Mucosa of descending colon (tissue), 3 donors: ENCODE measurements around the gene RGL3. TPM values are rescaled to one million over a fixed set of nuclear protein-coding genes. Genes with fewer than 3 reads are reported as not detected.

Experiments
- ATAC-seq: fragments of 200-7000 bp; cut with Tn5 transposase; one replicate; pipeline ENCODE4 v1.9.1; 2020; ENCODE audit warnings: mild to moderate bottlenecking, moderate library complexity
- DNase-seq, 3 donors: peaks; one replicate each; pipeline ENCODE4 v3.0.0-alpha.2; 2020
- H3K36me3 ChIP-seq: fragments of 200-600 bp; one replicate; pipeline ENCODE4 v1.8.0; 2021; ENCODE audit warnings: low read depth, mild to moderate bottlenecking
- H3K4me1 ChIP-seq: fragments of 200-600 bp; one replicate; pipeline ENCODE4 v1.8.0; 2021; ENCODE audit warnings: low read depth, mild to moderate bottlenecking
- H3K4me3 ChIP-seq: fragments of 200-600 bp; one replicate; pipeline ENCODE4 v1.8.0; 2021; ENCODE audit warnings: mild to moderate bottlenecking
- H3K9me3 ChIP-seq: fragments of 200-600 bp; one replicate; pipeline ENCODE4 v1.8.0; 2021; ENCODE audit warnings: mild to moderate bottlenecking
- intact Hi-C, 2 donors: fragments of 100-400 bp; cut with DNase I in 1 of 2; cut with micrococcal nuclease in 1 of 2; formaldehyde crosslinking; loops; one replicate each; pipeline versions ENCODE4 v1.11.0 to v1.11.1; 2022; cut with DNase I, micrococcal nuclease
- total RNA-seq, 3 donors: library from RNA; stranded (reverse); fragmentation: NEBNext Ultra II Directional in 2 of 3; extraction: Animal tissue kit (Norgen Biotek cat#: 25700) in 2 of 3; gene quantifications; one replicate each; pipeline versions ENCODE4 v1.2.1 to v1.2.4, GENCODE V29; 2021 to 2023
- TF ChIP-seq, protein P1 (sequence below): fragments of 200-600 bp; IDR thresholded peaks from one replicate; pipeline ENCODE4 v1.8.0; 2022; ENCODE audit warnings: antibody characterized with exemption, mild to moderate bottlenecking
- donor health status: DM: no; HTN: no; CAD: no; lungs with moderate emphysema.
- donor health status: DM: no; HTN: no; CAD: no.
- donor health status: DM: no; HTN: yes; CAD: no.

RGL3 gene
- total RNA-seq, 3 donors from 2014 or later: 10.7 to 15.1 (median 11.0) TPM

GRCh38 chr19:11364935-11365334 is 54.2 kb downstream of the RGL3 start:
- Histone ChIP-seq H3K4me1 (peaks cover 12% of the 10 kb centered on the region), H3K4me3 (no peak overlapping the region), H3K36me3 (no peaks in the 10 kb centered on the region), H3K9me3 (no peaks in the 10 kb centered on the region)
- no peak for DNase-seq
- intact Hi-C loops: no loop called here
- TF ChIP-seq, protein P1, sequence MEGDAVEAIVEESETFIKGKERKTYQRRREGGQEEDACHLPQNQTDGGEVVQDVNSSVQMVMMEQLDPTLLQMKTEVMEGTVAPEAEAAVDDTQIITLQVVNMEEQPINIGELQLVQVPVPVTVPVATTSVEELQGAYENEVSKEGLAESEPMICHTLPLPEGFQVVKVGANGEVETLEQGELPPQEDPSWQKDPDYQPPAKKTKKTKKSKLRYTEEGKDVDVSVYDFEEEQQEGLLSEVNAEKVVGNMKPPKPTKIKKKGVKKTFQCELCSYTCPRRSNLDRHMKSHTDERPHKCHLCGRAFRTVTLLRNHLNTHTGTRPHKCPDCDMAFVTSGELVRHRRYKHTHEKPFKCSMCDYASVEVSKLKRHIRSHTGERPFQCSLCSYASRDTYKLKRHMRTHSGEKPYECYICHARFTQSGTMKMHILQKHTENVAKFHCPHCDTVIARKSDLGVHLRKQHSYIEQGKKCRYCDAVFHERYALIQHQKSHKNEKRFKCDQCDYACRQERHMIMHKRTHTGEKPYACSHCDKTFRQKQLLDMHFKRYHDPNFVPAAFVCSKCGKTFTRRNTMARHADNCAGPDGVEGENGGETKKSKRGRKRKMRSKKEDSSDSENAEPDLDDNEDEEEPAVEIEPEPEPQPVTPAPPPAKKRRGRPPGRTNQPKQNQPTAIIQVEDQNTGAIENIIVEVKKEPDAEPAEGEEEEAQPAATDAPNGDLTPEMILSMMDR: no peak
- ATAC-seq: no peak

DNA sequence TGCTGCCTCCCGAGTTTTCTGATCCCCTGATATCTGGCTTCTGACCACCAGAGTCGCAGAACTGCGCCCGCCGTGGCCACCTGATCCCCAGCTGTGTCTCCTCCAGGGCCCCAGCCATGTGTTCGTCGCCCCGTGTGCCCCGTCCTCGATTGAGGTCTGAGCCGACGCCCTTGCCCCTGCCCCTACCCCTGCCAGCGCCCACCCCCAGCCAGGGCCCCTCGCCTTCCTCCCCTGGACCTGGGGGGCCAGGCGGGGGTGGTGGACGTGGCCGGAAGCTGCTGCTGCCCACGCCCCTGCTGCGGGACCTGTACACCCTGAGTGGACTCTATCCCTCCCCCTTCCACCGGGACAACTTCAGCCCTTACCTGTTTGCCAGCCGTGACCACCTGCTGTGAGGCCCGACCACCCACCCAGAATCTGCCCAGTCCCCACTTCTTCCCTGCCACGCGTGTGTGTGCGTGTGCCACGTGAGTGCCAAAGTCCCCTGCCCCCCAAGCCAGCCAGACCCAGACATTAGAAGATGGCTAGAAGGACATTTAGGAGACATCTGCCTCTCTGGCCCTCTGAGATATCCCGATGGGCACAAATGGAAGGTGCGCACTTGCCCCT is 54.7 kb downstream of the RGL3 start:
- H3K36me3 ChIP-seq: no peaks in the 10 kb centered on the region

GRCh38 chr19:11363881-11364280 is 55.2 kb downstream of the RGL3 start:
- intact Hi-C loops: no loop called here

More for the DNA sequence above, 54.7 kb downstream of the RGL3 start:
- Histone ChIP-seq H3K4me1 (peaks cover 12% of the 10 kb centered on the region), H3K4me3 (no peak overlapping the region), H3K9me3 (no peaks in the 10 kb centered on the region)
- TF ChIP-seq, protein P1: no peak
- DNase-seq (no peak), ATAC-seq (no peak)
- intact Hi-C loops: no loop called here

GRCh38 chr19:11361771-11362731 is 57.1 kb downstream of the RGL3 start:
- intact Hi-C loops: no loop called here
- ATAC-seq (peak; percentile 54), DNase-seq (peak in 1 of 3 donors; percentile 60)
- H3K4me3 ChIP-seq: no peak overlapping the region
- H3K4me1 ChIP-seq: peaks cover 12% of the 10 kb centered on the region
- TF ChIP-seq, protein P1: no peak
- H3K9me3 ChIP-seq: no peaks in the 10 kb centered on the region
- no peaks in the 10 kb centered on the region for H3K36me3 ChIP-seq

More at GRCh38 chr19:11363881-11364280, 55.2 kb downstream of the RGL3 start:
- H3K9me3 ChIP-seq: no peaks in the 10 kb centered on the region
- TF ChIP-seq, protein P1: no peak
- H3K4me1 ChIP-seq: peaks cover 12% of the 10 kb centered on the region
- ATAC-seq: no peak
- no peak for DNase-seq
- H3K36me3 ChIP-seq: no peaks in the 10 kb centered on the region
- no peak overlapping the region for H3K4me3 ChIP-seq

DNA sequence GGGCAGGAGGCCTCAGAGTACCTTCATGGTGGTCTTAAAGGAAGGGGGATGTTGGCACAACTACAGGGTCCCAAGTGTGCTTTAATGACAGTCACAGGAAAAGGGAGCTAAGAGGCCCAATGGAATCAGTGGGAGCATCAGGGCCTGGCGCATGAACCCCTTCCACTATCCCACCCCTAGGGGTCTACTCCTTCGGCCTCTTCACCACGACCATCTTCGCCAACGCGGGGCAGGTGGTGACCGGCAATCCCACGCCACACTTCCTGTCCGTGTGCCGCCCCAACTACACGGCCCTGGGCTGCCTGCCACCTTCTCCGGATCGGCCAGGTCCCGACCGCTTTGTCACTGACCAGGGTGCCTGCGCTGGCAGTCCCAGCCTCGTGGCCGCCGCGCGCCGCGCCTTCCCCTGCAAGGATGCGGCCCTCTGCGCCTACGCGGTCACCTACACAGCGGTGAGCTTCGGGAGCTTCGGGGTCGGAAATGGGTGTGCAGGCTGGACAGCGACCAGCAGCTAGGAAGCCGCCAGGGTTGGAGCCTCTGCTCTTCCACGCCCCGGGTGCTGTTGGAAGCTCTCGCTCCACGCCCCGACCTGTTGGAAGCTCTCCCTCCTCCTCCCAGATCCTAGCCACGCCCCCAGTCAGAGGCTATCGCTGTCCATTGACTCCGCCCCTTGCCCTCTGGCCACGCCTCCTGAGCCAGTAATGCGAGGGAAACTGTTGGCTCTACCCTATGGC is 57.9 kb downstream of the RGL3 start:
- ATAC-seq: peak; percentile 97
- no peaks in the 10 kb centered on the region for H3K9me3 ChIP-seq
- intact Hi-C loops: no loop called here
- H3K4me3 ChIP-seq: no peak overlapping the region
- DNase-seq: peak; percentile 92 to 97 (median 96)
- peaks cover 12% of the 10 kb centered on the region for H3K4me1 ChIP-seq
- no peaks in the 10 kb centered on the region for H3K36me3 ChIP-seq
- TF ChIP-seq, protein P1: no peak
